HepG2 (cell line): ENCODE data around the gene PLA2G2E. TPM values are rescaled to one million over a fixed set of nuclear protein-coding genes. Genes with fewer than 3 reads are reported as not detected.
A peak's percentile ranks its signal among the peaks of the same experiment; 100 is the strongest.

Experiments used
- CREM ChIP-seq, 2 experiments: sonication (generic) in 1 of 2; formaldehyde crosslinking in 1 of 2; IDR thresholded peaks; 2 replicates each; pipeline versions ENCODE4 v1.4.0 to v1.6.1; 2016 to 2020; ENCODE audit warnings: antibody characterized with exemption in 1 of 2, mild to moderate bottlenecking in 1 of 2, missing genetic modification reagents in 1 of 2
- HNRNPL ChIP-seq: fragments of 200-400 bp; formaldehyde crosslinking; IDR thresholded peaks from 2 replicates; pipeline ENCODE4 v1.6.1; 2017; ENCODE audit warnings: mild to moderate bottlenecking, low read depth, low read length
- IKZF5 ChIP-seq: IDR thresholded peaks from 2 replicates; pipeline ENCODE4 v1.6.1; 2018; ENCODE audit warnings: missing genetic modification reagents, mild to moderate bottlenecking, missing compliant biosample characterization
- LCORL ChIP-seq, 2 experiments: fragments of 450-650 bp in 1 of 2; sonication (generic) in 1 of 2; formaldehyde crosslinking in 1 of 2; IDR thresholded peaks; 2 replicates each; pipeline versions ENCODE4 v1.5.0 to v1.6.1; 2017 to 2020; ENCODE audit warnings: antibody characterized with exemption in 1 of 2, missing genetic modification reagents in 1 of 2
- SNAPC2 ChIP-seq: sonication (generic); formaldehyde crosslinking; IDR thresholded peaks from 2 replicates; pipeline ENCODE4 v1.8.1; 2022; ENCODE audit warnings: mild to moderate bottlenecking, missing genetic modification reagents
- YEATS2 ChIP-seq: sonication (generic); formaldehyde crosslinking; IDR thresholded peaks from 2 replicates; pipeline ENCODE4 v1.4.0; 2020; ENCODE audit warnings: missing genetic modification reagents, borderline replicate concordance
- ZBTB33 ChIP-seq: sonication (generic); formaldehyde crosslinking; IDR thresholded peaks from 2 replicates; pipeline ENCODE4 v1.4.0; 2020; ENCODE audit warnings: missing genetic modification reagents
- ZFP37 ChIP-seq: sonication (generic); formaldehyde crosslinking; IDR thresholded peaks from 2 replicates; pipeline ENCODE4 v1.4.0; 2020; ENCODE audit warnings: missing genetic modification reagents, borderline replicate concordance
- ZNF142 ChIP-seq: sonication (generic); formaldehyde crosslinking; IDR thresholded peaks from 2 replicates; pipeline ENCODE4 v1.4.0; 2020; ENCODE audit warnings: missing genetic modification reagents
- ZNF609 ChIP-seq: sonication (generic); formaldehyde crosslinking; IDR thresholded peaks from 2 replicates; pipeline ENCODE4 v1.4.0; 2020; ENCODE audit warnings: mild to moderate bottlenecking, missing genetic modification reagents, borderline replicate concordance
- ZNF740 ChIP-seq: sonication (generic); formaldehyde crosslinking; IDR thresholded peaks from 2 replicates; pipeline ENCODE4 v1.4.0; 2020; ENCODE audit warnings: missing genetic modification reagents
- polyA plus RNA-seq, 8 experiments: library from polyadenylated mRNA; depleted of rRNA in 3 of 8; stranded (reverse) in 7 of 8; unstranded in 1 of 8; fragments of >200 nt; fragmentation: Illumina TruSeq in 4 of 8; extraction: Trizol in 4 of 8; gene quantifications; 2 replicates each; pipeline versions ENCODE4 v1.2.1 to v1.2.3, GENCODE V29; 2011 to 2016; ENCODE audit warnings: low read depth in 4 of 8, missing spikeins in 1 of 8, mixed read lengths in 1 of 8; ENCODE audit not compliant: insufficient read depth in 1 of 8
- total RNA-seq, 5 experiments: library from RNA; depleted of rRNA; stranded (reverse); fragments of >200 nt; fragmentation: Illumina TruSeq; extraction: Trizol; gene quantifications; 2 replicates each; pipeline ENCODE4 v1.2.3, GENCODE V29; 2016; ENCODE audit warnings: low read depth in 1 of 5

The PLA2G2E gene
- total and polyA plus RNA-seq, 2 of the 13 experiments (the other 11 are each of a cell fraction or from before 2014, with no cell fraction given) = not detected

GRCh38 chr1:19925342-19926070, 2.1 kb upstream of the PLA2G2E start (continued):
- peak; percentile 16; the same call in 1 of the 2 replicates for TF ChIP-seq YEATS2 (CRISPR knock-in tag)
- TF ChIP-seq ZNF740 (CRISPR knock-in tag) = no peak
- TF ChIP-seq LCORL (IDR thresholded peaks at IDR 0.05) = no peak; the same call in 1 of the 2 replicates
- peak; percentile 96 for TF ChIP-seq LCORL (CRISPR knock-in tag; IDR thresholded peaks at IDR 0.05)
- 0 out of 2 replicates have a peak, but pooled peaks have one; percentile 16 for TF ChIP-seq HNRNPL
- 0 out of 2 replicates have a peak, but pooled peaks have one; percentile 57 for TF ChIP-seq ZFP37 (CRISPR knock-in tag)
- peak; percentile 79; the same call in 1 of the 2 replicates for TF ChIP-seq ZNF609
- TF ChIP-seq IKZF5 (CRISPR knock-in tag) = peak; percentile 77
- TF ChIP-seq SNAPC2 (CRISPR knock-in tag) = no peak
- TF ChIP-seq ZNF142 (CRISPR knock-in tag) = no peak
- 0 out of 2 replicates have a peak, but pooled peaks have one; percentile 22 for TF ChIP-seq ZBTB33 (CRISPR knock-in tag)
- peak; percentile 84 for TF ChIP-seq CREM (IDR thresholded peaks at IDR 0.05)
- TF ChIP-seq CREM (CRISPR knock-in tag; IDR thresholded peaks at IDR 0.05) = no peak
